Body of pancreas (tissue), 4 donors: Measurements from ENCODE around the gene ABCC8.

Source experiments
- CTCF ChIP-seq, 7 experiments: fragments of 450-650 bp in 4 of 7; fragments of 200-600 bp in 3 of 7; sonication (generic) in 3 of 7; IDR thresholded peaks; one replicate each; pipeline ENCODE4 v1.5.1; 2016 to 2019; ENCODE audit warnings: antibody characterized with exemption in 7 of 7
- POLR2A ChIP-seq, 3 donors: fragments of 450-650 bp; IDR thresholded peaks; one replicate each; pipeline ENCODE4 v1.6.1; 2016; ENCODE audit warnings: antibody characterized with exemption in 3 of 3, mild to moderate bottlenecking in 2 of 3

GRCh38 chr11:17343907-17344306 lies 132.7 kb downstream of the ABCC8 start:
- no peak for TF ChIP-seq CTCF (IDR thresholded peaks at IDR 0.05)
- no peak for TF ChIP-seq POLR2A (IDR thresholded peaks at IDR 0.05)
